Smooth muscle cell (in vitro differentiated cells): ENCODE measurements around the gene CENPX. TPM values are rescaled to one million over a fixed set of nuclear protein-coding genes. Genes with fewer than 3 reads are reported as not detected.

ENCODE experiments used
- DNase-seq: peaks from one replicate; lab custom pipeline; 2025; ENCODE audit not compliant: unreplicated experiment; lab: John Stamatoyannopoulos, UW
- H2AFZ ChIP-seq: fragments of 200-600 bp; sonication (generic); 2 replicates; pipeline ENCODE4 v1.6.0; 2016; ENCODE audit warnings: antibody characterized with exemption, low read depth, mild to moderate bottlenecking
- H3F3A ChIP-seq: fragments of 200-600 bp; sonication (generic); 2 replicates; pipeline ENCODE4 v1.6.0; 2017; ENCODE audit warnings: antibody characterized with exemption, low read depth
- H3K27ac ChIP-seq: fragments of 200-600 bp; sonication (generic); 2 replicates; pipeline ENCODE4 v1.5.1; 2016; ENCODE audit warnings: low read depth, mild to moderate bottlenecking
- H3K27me3 ChIP-seq: fragments of 200-600 bp; sonication (generic); 2 replicates; pipeline ENCODE4 v1.6.1; 2016; ENCODE audit warnings: low read depth, mild to moderate bottlenecking
- H3K36me3 ChIP-seq: fragments of 200-600 bp; sonication (generic); 2 replicates; pipeline ENCODE4 v1.5.1; 2016; ENCODE audit warnings: low read depth
- H3K4me1 ChIP-seq: fragments of 200-600 bp; sonication (generic); 2 replicates; pipeline ENCODE4 v1.5.1; 2016; ENCODE audit warnings: low read depth
- H3K4me2 ChIP-seq: fragments of 200-600 bp; sonication (generic); 2 replicates; pipeline ENCODE4 v1.6.0; 2016; ENCODE audit warnings: mild to moderate bottlenecking
- H3K4me3 ChIP-seq: fragments of 200-600 bp; sonication (generic); 2 replicates; pipeline ENCODE4 v1.5.1; 2016; ENCODE audit warnings: mild to moderate bottlenecking
- H3K79me2 ChIP-seq: fragments of 200-600 bp; sonication (generic); 2 replicates; pipeline ENCODE4 v1.6.0; 2016; ENCODE audit warnings: low read depth, mild to moderate bottlenecking
- H3K9ac ChIP-seq: fragments of 200-600 bp; sonication (generic); 2 replicates; pipeline ENCODE4 v1.6.0; 2016; ENCODE audit warnings: low read depth
- H3K9me3 ChIP-seq: fragments of 200-600 bp; sonication (generic); replicated peaks from 2 replicates; pipeline ENCODE4 v1.5.1; 2016; ENCODE audit warnings: low read depth
- H4K20me1 ChIP-seq: fragments of 200-600 bp; sonication (generic); 2 replicates; pipeline ENCODE4 v1.6.0; 2016; ENCODE audit warnings: low read depth
- WGBS: methylation state at CpG from one replicate; pipeline ENCODE4 v1.1.7; 2016; ENCODE audit warnings: low lambda C conversion rate; 5-methylcytosine and 5-hydroxymethylcytosine counted together
- polyA plus RNA-seq: library from polyadenylated mRNA; unstranded; fragments of >200 nt; fragmentation: Nextera tagmentation; extraction: Ambion mirVana; gene quantifications from 2 replicates; pipeline ENCODE4 v1.2.1, GENCODE V29; 2016
- total RNA-seq: library from RNA; depleted of rRNA; stranded (reverse); fragments of >200 nt; gene quantifications from 2 replicates; pipeline ENCODE4 v1.2.3, GENCODE V29; 2014
- TF ChIP-seq, protein P1 (sequence below): fragments of 200-600 bp; sonication (generic); IDR thresholded peaks from 2 replicates; pipeline ENCODE4 v1.5.1; 2017; ENCODE audit warnings: borderline replicate concordance, mild to moderate bottlenecking, antibody characterized with exemption; ENCODE audit not compliant: insufficient read depth, poor library complexity, severe bottlenecking

The CENPX gene
- total RNA-seq (44.6 and 50.4 TPM in 2 replicates), polyA plus RNA-seq (57.5 and 72.8 TPM in 2 replicates)

DNA sequence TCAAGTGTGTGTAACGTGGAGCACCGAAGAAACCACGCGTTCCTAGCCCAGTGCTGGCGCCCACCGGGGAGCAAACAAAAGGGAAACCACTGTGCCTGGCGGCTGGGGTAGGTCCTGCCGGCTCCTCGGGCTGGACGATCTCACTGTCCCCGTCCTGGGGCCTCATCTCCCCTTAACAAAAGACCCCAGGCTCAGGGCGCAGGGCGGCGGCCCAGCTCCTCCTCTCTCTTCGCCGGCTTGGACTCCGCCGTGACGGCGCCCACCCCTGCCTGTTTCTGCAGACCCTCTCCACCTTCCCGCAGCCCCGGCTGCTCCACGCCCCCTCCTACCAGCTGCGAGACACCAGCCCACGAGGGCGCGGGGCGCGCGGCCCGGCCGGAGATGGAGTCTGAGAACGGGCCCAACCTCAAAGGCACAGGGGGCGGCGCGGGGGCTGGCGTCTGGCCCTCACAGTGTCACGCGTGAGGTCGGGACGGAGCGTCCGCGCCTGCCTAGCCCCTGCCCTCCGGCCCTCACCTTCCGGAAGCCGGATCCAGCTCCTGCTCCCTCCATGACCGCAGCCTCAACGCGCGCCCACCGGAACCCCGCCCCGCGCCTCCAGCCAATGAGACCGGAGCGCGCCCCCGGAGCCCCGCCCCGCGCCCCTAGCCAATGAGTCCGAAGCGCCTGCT lies at the start of gene CENPX:
Gene CENPX (minus strand): TSS at position 569 of the 671 bp plus-strand sequence. CDS start 17 bp downstream, at position 552.
- H3K9ac ChIP-seq: peak within 1 kb of the TSS; percentile 77
- H3K27me3 ChIP-seq: no peaks in the 10 kb centered on the region
- H2AFZ ChIP-seq: peak within 1 kb of the TSS; percentile 35
- H3K4me3 ChIP-seq: peak within 1 kb of the TSS; percentile 87
- no peaks in the 10 kb centered on the region for H3K9me3 ChIP-seq
- no peak within 1 kb of the TSS for H3K27ac ChIP-seq
- H3K4me2 ChIP-seq: peak within 1 kb of the TSS; percentile 98
- H3K36me3 ChIP-seq: no peaks in the 10 kb centered on the region
- TF ChIP-seq, protein P1, sequence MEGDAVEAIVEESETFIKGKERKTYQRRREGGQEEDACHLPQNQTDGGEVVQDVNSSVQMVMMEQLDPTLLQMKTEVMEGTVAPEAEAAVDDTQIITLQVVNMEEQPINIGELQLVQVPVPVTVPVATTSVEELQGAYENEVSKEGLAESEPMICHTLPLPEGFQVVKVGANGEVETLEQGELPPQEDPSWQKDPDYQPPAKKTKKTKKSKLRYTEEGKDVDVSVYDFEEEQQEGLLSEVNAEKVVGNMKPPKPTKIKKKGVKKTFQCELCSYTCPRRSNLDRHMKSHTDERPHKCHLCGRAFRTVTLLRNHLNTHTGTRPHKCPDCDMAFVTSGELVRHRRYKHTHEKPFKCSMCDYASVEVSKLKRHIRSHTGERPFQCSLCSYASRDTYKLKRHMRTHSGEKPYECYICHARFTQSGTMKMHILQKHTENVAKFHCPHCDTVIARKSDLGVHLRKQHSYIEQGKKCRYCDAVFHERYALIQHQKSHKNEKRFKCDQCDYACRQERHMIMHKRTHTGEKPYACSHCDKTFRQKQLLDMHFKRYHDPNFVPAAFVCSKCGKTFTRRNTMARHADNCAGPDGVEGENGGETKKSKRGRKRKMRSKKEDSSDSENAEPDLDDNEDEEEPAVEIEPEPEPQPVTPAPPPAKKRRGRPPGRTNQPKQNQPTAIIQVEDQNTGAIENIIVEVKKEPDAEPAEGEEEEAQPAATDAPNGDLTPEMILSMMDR: no peak
- H4K20me1 ChIP-seq: peaks cover 27% of the 10 kb centered on the region
- H3K79me2 ChIP-seq: peaks cover 3% of the 10 kb centered on the region
- no peaks in the 10 kb centered on the region for H3F3A ChIP-seq
- H3K4me1 ChIP-seq: peaks cover 15% of the 10 kb centered on the region
- DNase-seq: no peak
- WGBS: 2% methylated on average over 35 of the region's 64 CpGs

DNA sequence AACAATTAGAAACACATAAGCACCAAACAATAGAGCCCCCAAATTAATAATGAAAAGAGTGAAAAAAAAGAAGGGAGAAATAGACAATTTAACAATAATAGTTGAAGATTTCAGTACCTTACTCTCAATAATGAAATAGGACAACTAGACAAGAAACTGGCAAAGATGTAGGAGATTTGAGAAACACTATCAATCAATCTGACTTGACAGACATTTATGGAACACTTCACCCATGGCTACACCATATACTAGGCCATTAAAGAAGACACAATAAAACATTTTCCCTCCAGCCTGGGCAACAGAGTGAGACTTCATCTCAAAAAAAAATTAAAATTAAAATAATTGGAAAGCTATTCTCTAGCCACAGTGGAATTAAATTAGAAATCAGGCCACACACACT lies 47.9 kb upstream of the CENPX start:
- no peak overlapping the region for H3K9ac ChIP-seq
- H3K9me3 ChIP-seq: no peaks in the 10 kb centered on the region
- H3K36me3 ChIP-seq: no peaks in the 10 kb centered on the region

DNA sequence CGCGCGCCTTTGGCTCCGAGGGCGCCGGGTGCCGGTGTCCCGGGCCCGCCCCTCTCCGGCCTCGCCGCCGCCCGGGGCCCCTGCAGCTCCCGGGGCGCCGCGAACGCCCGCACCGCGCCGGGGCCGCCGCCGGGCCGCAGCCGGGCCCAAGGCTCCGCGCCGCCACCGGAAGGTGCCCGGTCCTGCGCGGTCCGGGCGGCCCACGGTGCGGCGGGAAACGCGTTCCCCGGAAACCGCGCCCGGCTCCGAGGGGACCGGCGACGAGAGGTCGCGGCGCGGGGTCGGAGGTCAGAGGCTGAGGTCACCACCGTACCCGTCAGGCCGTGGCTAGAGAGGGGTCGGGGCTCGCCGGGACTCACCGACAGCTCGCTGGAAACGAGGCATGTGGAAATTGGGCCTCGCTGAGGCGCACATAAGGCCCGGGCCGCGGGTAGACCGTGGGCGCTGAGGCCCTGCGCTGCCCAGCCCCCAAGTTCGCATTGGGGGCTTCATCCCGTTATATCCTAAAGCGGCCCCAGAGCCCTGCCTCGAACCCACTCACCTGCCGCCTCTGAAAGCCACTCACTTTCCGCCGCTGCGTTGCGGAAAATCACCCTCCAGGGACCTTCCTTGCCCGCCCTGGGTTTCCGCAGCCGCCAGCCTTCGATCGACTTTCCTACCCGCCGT lies 43.1 kb upstream of the CENPX start, which contains the start of gene DUS1L:
Gene DUS1L (minus strand): TSS at position 167 of the 666 bp plus-strand sequence. CDS start 745 bp downstream, outside the sequence.
- Histone ChIP-seq H4K20me1 (no peaks in the 10 kb centered on the region), H3K36me3 (no peaks in the 10 kb centered on the region), H3K9ac (peak within 1 kb of the TSS; percentile 88), H3K27me3 (no peaks in the 10 kb centered on the region), H3K4me3 (peak within 1 kb of the TSS; percentile 74), H3K9me3 (no peaks in the 10 kb centered on the region), H3K4me1 (peaks cover 6% of the 10 kb centered on the region), H3K27ac (no peak within 1 kb of the TSS), H3F3A (no peaks in the 10 kb centered on the region), H2AFZ (peak within 1 kb of the TSS; percentile 92), H3K79me2 (peaks cover 5% of the 10 kb centered on the region), H3K4me2 (peak within 1 kb of the TSS; percentile 96)
- no peak for DNase-seq
- TF ChIP-seq, protein P1: no peak
- WGBS: 13% methylated on average over 62 of the region's 88 CpGs

More for the DNA sequence above, 47.9 kb upstream of the CENPX start:
- H3K27ac ChIP-seq: no peak overlapping the region
- no peak overlapping the region for H3K4me2 ChIP-seq
- H3K27me3 ChIP-seq: no peaks in the 10 kb centered on the region
- TF ChIP-seq, protein P1: no peak
- no peak overlapping the region for H3K4me3 ChIP-seq
- no peaks in the 10 kb centered on the region for H3K79me2 ChIP-seq
- no peaks in the 10 kb centered on the region for H4K20me1 ChIP-seq
- no peak overlapping the region for H2AFZ ChIP-seq
- no peaks in the 10 kb centered on the region for H3F3A ChIP-seq
- no peak for DNase-seq
- no peaks in the 10 kb centered on the region for H3K4me1 ChIP-seq
